ENCODE results near the gene NT5DC1.

DNA sequence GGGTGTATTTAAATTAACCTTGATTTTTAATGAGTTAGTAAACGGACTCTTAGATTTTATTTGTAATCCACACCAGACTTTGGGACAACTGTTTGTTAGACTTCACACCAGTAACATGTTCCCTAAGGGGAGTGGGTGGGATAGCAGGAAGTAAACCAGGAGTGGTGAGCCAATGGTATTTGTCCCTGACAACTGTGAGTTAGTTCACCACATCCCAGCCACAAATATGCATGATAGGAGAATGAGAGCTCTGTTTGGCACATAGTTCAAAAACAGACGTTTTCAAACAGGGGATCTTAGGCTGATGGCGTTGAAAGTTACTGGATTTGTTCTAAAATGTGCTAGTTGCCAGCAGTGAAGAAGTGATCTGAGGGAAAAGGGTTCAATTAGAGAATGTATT lies 44.0 kb downstream of the NT5DC1 start:
- TF ChIP-seq EZH2 (IDR thresholded peaks at IDR 0.05; ENCODE audit: insufficient read depth, low read length), result no peak
- TF ChIP-seq, protein P1, sequence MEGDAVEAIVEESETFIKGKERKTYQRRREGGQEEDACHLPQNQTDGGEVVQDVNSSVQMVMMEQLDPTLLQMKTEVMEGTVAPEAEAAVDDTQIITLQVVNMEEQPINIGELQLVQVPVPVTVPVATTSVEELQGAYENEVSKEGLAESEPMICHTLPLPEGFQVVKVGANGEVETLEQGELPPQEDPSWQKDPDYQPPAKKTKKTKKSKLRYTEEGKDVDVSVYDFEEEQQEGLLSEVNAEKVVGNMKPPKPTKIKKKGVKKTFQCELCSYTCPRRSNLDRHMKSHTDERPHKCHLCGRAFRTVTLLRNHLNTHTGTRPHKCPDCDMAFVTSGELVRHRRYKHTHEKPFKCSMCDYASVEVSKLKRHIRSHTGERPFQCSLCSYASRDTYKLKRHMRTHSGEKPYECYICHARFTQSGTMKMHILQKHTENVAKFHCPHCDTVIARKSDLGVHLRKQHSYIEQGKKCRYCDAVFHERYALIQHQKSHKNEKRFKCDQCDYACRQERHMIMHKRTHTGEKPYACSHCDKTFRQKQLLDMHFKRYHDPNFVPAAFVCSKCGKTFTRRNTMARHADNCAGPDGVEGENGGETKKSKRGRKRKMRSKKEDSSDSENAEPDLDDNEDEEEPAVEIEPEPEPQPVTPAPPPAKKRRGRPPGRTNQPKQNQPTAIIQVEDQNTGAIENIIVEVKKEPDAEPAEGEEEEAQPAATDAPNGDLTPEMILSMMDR (IDR thresholded peaks at IDR 0.05; ENCODE audit: insufficient read depth, low read depth, low read length), result no peak

All from astrocyte (in vitro differentiated cells and primary cell).